HG03159 (cell line): ENCODE data around the gene DYNC1I2.
"Not testable (repeated sequence)": the region's sequence is repeated elsewhere in the genome, so short reads cannot be mapped to it uniquely, and the experiment has no call there.

ENCODE experiments used
- ATAC-seq: cut with Tn5 transposase; IDR thresholded peaks from one replicate; pipeline ENCODE4 v1.9.1; 2021; ENCODE audit warnings: mild to moderate bottlenecking, moderate library complexity; ENCODE audit not compliant: unreplicated experiment

DYNC1I2 gene

GRCh38 chr2:171771463-171771862 lies 84.2 kb downstream of the DYNC1I2 start:
- ATAC-seq: no peak

- no peak for ATAC-seq
Measured at GRCh38 chr2:171772373-171772772, 85.1 kb downstream of the DYNC1I2 start.

- ATAC-seq: not testable (repeated sequence)
Measured at GRCh38 chr2:171774581-171774980, 87.3 kb downstream of the DYNC1I2 start.

- ATAC-seq: no peak
Measured at GRCh38 chr2:171778515-171778914, 91.2 kb downstream of the DYNC1I2 start.

GRCh38 chr2:171785450-171785849 lies 98.2 kb downstream of the DYNC1I2 start:
- no peak for ATAC-seq

GRCh38 chr2:171787333-171788072 lies 100.2 kb downstream of the DYNC1I2 start:
- ATAC-seq: no peak

GRCh38 chr2:171788316-171788993 lies 101.2 kb downstream of the DYNC1I2 start:
- no peak for ATAC-seq

- ATAC-seq: no peak
Measured at GRCh38 chr2:171789956-171790355, 102.7 kb downstream of the DYNC1I2 start.

- no peak for ATAC-seq
Measured at GRCh38 chr2:171791361-171791760, 104.1 kb downstream of the DYNC1I2 start.

- ATAC-seq: no peak
Measured at GRCh38 chr2:171792157-171792556, 104.9 kb downstream of the DYNC1I2 start.

- ATAC-seq: no peak
Measured at GRCh38 chr2:171792886-171793580, 105.8 kb downstream of the DYNC1I2 start.

GRCh38 chr2:171793691-171794678 lies 106.7 kb downstream of the DYNC1I2 start:
- no peak for ATAC-seq

GRCh38 chr2:171794918-171795317 lies 107.6 kb downstream of the DYNC1I2 start:
- ATAC-seq: no peak
